WTC11 (cell line): ENCODE measurements around the gene TSPAN4. TPM values are rescaled to one million over a fixed set of nuclear protein-coding genes. Genes with fewer than 3 reads are reported as not detected.

Source experiments
- ATAC-seq: fragments of 200-7000 bp; cut with Tn5 transposase; 2 replicates; pipeline ENCODE4 v1.10.0; 2021; ENCODE audit warnings: mild to moderate bottlenecking, moderate library complexity
- CTCF ChIA-PET: fragments of 300-600 bp; sonication (Branson Sonifier 250); formaldehyde crosslinking; loops from one replicate; lab custom pipeline; 2021; ENCODE audit warnings: antibody characterized with exemption; lab: Charles Lee
- POLR2A ChIA-PET: fragments of 350-600 bp; sonication (Branson Sonifier 250); formaldehyde crosslinking; loops from one replicate; lab custom pipeline; 2021; ENCODE audit warnings: antibody characterized with exemption; lab: Charles Lee
- DNase-seq: peaks from one replicate; pipeline ENCODE4 v3.0.0; 2021; ENCODE audit warnings: low spot score
- H3K27ac Mint-ChIP-seq: 2 replicates; pipeline ENCODE4 v1.8.0; 2021; ENCODE audit warnings: mixed read lengths
- H3K27me3 Mint-ChIP-seq: 2 replicates; pipeline ENCODE4 v1.8.0; 2021; ENCODE audit warnings: low read depth, mild to moderate bottlenecking, moderate library complexity, mixed read lengths
- H3K36me3 Mint-ChIP-seq: 2 replicates; pipeline ENCODE4 v1.8.0; 2021; ENCODE audit warnings: mixed read lengths
- H3K4me1 Mint-ChIP-seq: 2 replicates; pipeline ENCODE4 v1.8.0; 2022; ENCODE audit warnings: mixed read lengths
- H3K4me3 Mint-ChIP-seq: 2 replicates; pipeline ENCODE4 v1.8.0; 2021; ENCODE audit warnings: mild to moderate bottlenecking, moderate library complexity, mixed read lengths
- H3K9me3 Mint-ChIP-seq: 2 replicates; pipeline ENCODE4 v1.8.0; 2021; ENCODE audit warnings: mixed read lengths
- ARID4B ChIP-seq: sonication (generic); formaldehyde crosslinking; IDR thresholded peaks from 2 replicates; pipeline ENCODE4 v1.8.0; 2023; ENCODE audit warnings: missing genetic modification reagents, mild to moderate bottlenecking, borderline replicate concordance
- CDX4 ChIP-seq: fragments of 250-450 bp; sonication (Bioruptor Pico); IDR thresholded peaks from 2 replicates; pipeline ENCODE4 v1.9.0; 2021; ENCODE audit warnings: moderate library complexity, mild to moderate bottlenecking, inconsistent platforms, borderline replicate concordance
- ELF4 ChIP-seq: sonication (generic); formaldehyde crosslinking; IDR thresholded peaks from 2 replicates; pipeline ENCODE4 v1.8.1; 2022; ENCODE audit warnings: low read depth, mild to moderate bottlenecking, moderate library complexity, missing genetic modification reagents
- FOXK1 ChIP-seq: sonication (generic); formaldehyde crosslinking; IDR thresholded peaks from 2 replicates; pipeline ENCODE4 v1.8.0; 2022; ENCODE audit warnings: mild to moderate bottlenecking, moderate library complexity, missing genetic modification reagents
- FOXP1 ChIP-seq: sonication (generic); formaldehyde crosslinking; IDR thresholded peaks from 2 replicates; pipeline ENCODE4 v1.8.0; 2022; ENCODE audit warnings: missing genetic modification reagents, mild to moderate bottlenecking, moderate library complexity, borderline replicate concordance
- GABPB1 ChIP-seq: sonication (generic); formaldehyde crosslinking; IDR thresholded peaks from 2 replicates; pipeline ENCODE4 v1.8.1; 2023; ENCODE audit warnings: mild to moderate bottlenecking, missing genetic modification reagents
- IRF2 ChIP-seq: sonication (generic); formaldehyde crosslinking; IDR thresholded peaks from 2 replicates; pipeline ENCODE4 v1.8.0; 2022; ENCODE audit warnings: low read depth, missing genetic modification reagents, borderline replicate concordance
- JAZF1 ChIP-seq: fragments of 250-450 bp; sonication (Bioruptor Pico); IDR thresholded peaks from 2 replicates; pipeline ENCODE4 v1.9.0; 2021; ENCODE audit warnings: moderate library complexity, mild to moderate bottlenecking, inconsistent platforms
- MLX ChIP-seq: sonication (generic); formaldehyde crosslinking; IDR thresholded peaks from 2 replicates; pipeline ENCODE4 v1.8.1; 2023; ENCODE audit warnings: mild to moderate bottlenecking, missing genetic modification reagents, moderate library complexity
- MYBL2 ChIP-seq: sonication (generic); formaldehyde crosslinking; IDR thresholded peaks from 2 replicates; pipeline ENCODE4 v1.8.1; 2023; ENCODE audit warnings: mild to moderate bottlenecking, moderate library complexity, missing genetic modification reagents
- NFYB ChIP-seq: sonication (generic); formaldehyde crosslinking; conservative IDR thresholded peaks from 2 replicates; pipeline ENCODE4 v1.8.0; 2022; ENCODE audit warnings: low read depth, missing genetic modification reagents
- OVOL2 ChIP-seq: fragments of 250-450 bp; sonication (Bioruptor Pico); IDR thresholded peaks from 2 replicates; pipeline ENCODE4 v1.9.0; 2021; ENCODE audit warnings: mild to moderate bottlenecking, borderline replicate concordance
- PREB ChIP-seq: sonication (generic); formaldehyde crosslinking; IDR thresholded peaks from 2 replicates; pipeline ENCODE4 v1.8.1; 2022; ENCODE audit warnings: mild to moderate bottlenecking, missing genetic modification reagents, moderate library complexity, borderline replicate concordance
- TP53 ChIP-seq: sonication (generic); formaldehyde crosslinking; IDR thresholded peaks from 2 replicates; pipeline ENCODE4 v1.8.1; 2023; ENCODE audit warnings: mild to moderate bottlenecking, missing genetic modification reagents
- ZMAT4 ChIP-seq: fragments of 250-450 bp; sonication (Bioruptor Pico); IDR thresholded peaks from 2 replicates; pipeline ENCODE4 v1.9.0; 2021; ENCODE audit warnings: mild to moderate bottlenecking
- ZNF423 ChIP-seq: fragments of 250-450 bp; sonication (Bioruptor Pico); IDR thresholded peaks from 2 replicates; pipeline ENCODE4 v2.1.2; 2022; ENCODE audit warnings: mild to moderate bottlenecking, moderate library complexity
- ZNF425 ChIP-seq: fragments of 250-450 bp; sonication (Bioruptor Pico); conservative IDR thresholded peaks from 2 replicates; pipeline ENCODE4 v1.9.0; 2021; ENCODE audit warnings: mild to moderate bottlenecking
- ZNF532 ChIP-seq: fragments of 250-450 bp; sonication (Bioruptor Pico); IDR thresholded peaks from 2 replicates; pipeline ENCODE4 v1.9.0; 2021; ENCODE audit warnings: mild to moderate bottlenecking, borderline replicate concordance
- ZNF671 ChIP-seq: fragments of 250-450 bp; sonication (Bioruptor Pico); IDR thresholded peaks from 2 replicates; pipeline ENCODE4 v1.8.0; 2021; ENCODE audit warnings: mild to moderate bottlenecking
- total RNA-seq: library from RNA; stranded (reverse); gene quantifications from 3 replicates; pipeline ENCODE4 v1.2.3, GENCODE V29; 2021

TSPAN4 gene
- total RNA-seq, 1 experiment from 2014 or later = 94.3 TPM

- H3K9me3 Mint-ChIP-seq = no peaks in the 10 kb centered on the region
- ChIA-PET POLR2A (interaction anchor here (0.9 to 1.4 kb wide), 5 partner anchors 13 to 33 kb away, joined by 3 to 4 read pairs (median 3); no protein-coding TSS in a partner anchor), CTCF (interaction anchor here (0.8 to 1.3 kb wide), 4 partner anchors 9 to 94 kb away, joined by 3 to 5 read pairs (median 3); no protein-coding TSS in a partner anchor)
- H3K27me3 Mint-ChIP-seq = no peaks in the 10 kb centered on the region
- H3K27ac Mint-ChIP-seq = no peak overlapping the region
- peak; percentile 31; the same call in 1 of the 2 replicates for TF ChIP-seq FOXP1 (CRISPR knock-in tag)
- no peak for TF ChIP-seq NFYB
- H3K4me3 Mint-ChIP-seq = peak overlapping the region; percentile 73
- DNase-seq (no peak), ATAC-seq (no peak)
- H3K36me3 Mint-ChIP-seq = no peaks in the 10 kb centered on the region
- peaks cover 21% of the 10 kb centered on the region for H3K4me1 Mint-ChIP-seq
Observed at GRCh38 chr11:803770-804598, 38.7 kb upstream of the TSPAN4 start.

- CTCF ChIA-PET = interaction anchor here (0.8 to 1.4 kb wide), 4 partner anchors 9 to 250 kb away, joined by 3 to 5 read pairs (median 3); no protein-coding TSS in a partner anchor
- Mint-ChIP-seq H3K36me3 (no peaks in the 10 kb centered on the region), H3K27ac (no peak overlapping the region), H3K9me3 (no peaks in the 10 kb centered on the region), H3K4me1 (peaks cover 21% of the 10 kb centered on the region), H3K27me3 (no peaks in the 10 kb centered on the region), H3K4me3 (peak overlapping the region; percentile 73)
- ATAC-seq = no peak
- POLR2A ChIA-PET = interaction anchor here (0.9 to 1.4 kb wide), 5 partner anchors 14 to 32 kb away, joined by 3 to 4 read pairs (median 3); no protein-coding TSS in a partner anchor
- no peak for DNase-seq
- TF ChIP-seq FOXK1 (CRISPR knock-in tag) (no peak), IRF2 (CRISPR knock-in tag) (no peak), ZMAT4 (CRISPR knock-in tag) (no peak), OVOL2 (CRISPR knock-in tag) (no peak), ZNF532 (CRISPR knock-in tag) (no peak), ZNF671 (CRISPR knock-in tag) (no peak), MYBL2 (CRISPR knock-in tag) (no peak), ZNF425 (CRISPR knock-in tag) (no peak), ZNF423 (CRISPR knock-in tag) (no peak), GABPB1 (CRISPR knock-in tag) (no peak), TP53 (CRISPR knock-in tag) (no peak), ELF4 (CRISPR knock-in tag) (no peak), CDX4 (CRISPR knock-in tag) (no peak), PREB (CRISPR knock-in tag) (no peak), JAZF1 (no peak), NFYB (no peak), ARID4B (CRISPR knock-in tag) (no peak), MLX (CRISPR knock-in tag) (no peak)
Observed at GRCh38 chr11:804599-804964, 38.1 kb upstream of the TSPAN4 start.
